Astrocyte of the spinal cord (primary cell): ENCODE measurements around the gene PLXDC2.

Experiments used
- DNase-seq: peaks from one replicate; pipeline ENCODE4 v3.0.0; 2011; ENCODE audit warnings: low read depth, low spot score
- H3K4me3 ChIP-seq: 2 replicates; pipeline ENCODE4 v1.5.1; 2011; ENCODE audit warnings: low read depth, mild to moderate bottlenecking, low read length, moderate library complexity
- in situ Hi-C: cut with HindIII; loops from 2 replicates; pipeline ENCODE4 v1.10.0; 2017; ENCODE audit warnings: low sequenced_read_pairs
- TF ChIP-seq, protein P1 (sequence below): IDR thresholded peaks from 2 replicates; pipeline ENCODE4 v1.5.1; 2012; ENCODE audit warnings: low read depth, mild to moderate bottlenecking, low read length, inconsistent platforms

Gene PLXDC2

GRCh38 chr10:19791032-19791431 lies 25.2 kb upstream of the PLXDC2 start:
- no peak for DNase-seq
- no peak overlapping the region for H3K4me3 ChIP-seq
- TF ChIP-seq, protein P1, sequence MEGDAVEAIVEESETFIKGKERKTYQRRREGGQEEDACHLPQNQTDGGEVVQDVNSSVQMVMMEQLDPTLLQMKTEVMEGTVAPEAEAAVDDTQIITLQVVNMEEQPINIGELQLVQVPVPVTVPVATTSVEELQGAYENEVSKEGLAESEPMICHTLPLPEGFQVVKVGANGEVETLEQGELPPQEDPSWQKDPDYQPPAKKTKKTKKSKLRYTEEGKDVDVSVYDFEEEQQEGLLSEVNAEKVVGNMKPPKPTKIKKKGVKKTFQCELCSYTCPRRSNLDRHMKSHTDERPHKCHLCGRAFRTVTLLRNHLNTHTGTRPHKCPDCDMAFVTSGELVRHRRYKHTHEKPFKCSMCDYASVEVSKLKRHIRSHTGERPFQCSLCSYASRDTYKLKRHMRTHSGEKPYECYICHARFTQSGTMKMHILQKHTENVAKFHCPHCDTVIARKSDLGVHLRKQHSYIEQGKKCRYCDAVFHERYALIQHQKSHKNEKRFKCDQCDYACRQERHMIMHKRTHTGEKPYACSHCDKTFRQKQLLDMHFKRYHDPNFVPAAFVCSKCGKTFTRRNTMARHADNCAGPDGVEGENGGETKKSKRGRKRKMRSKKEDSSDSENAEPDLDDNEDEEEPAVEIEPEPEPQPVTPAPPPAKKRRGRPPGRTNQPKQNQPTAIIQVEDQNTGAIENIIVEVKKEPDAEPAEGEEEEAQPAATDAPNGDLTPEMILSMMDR = no peak
- in situ Hi-C loops = no loop called here

DNA sequence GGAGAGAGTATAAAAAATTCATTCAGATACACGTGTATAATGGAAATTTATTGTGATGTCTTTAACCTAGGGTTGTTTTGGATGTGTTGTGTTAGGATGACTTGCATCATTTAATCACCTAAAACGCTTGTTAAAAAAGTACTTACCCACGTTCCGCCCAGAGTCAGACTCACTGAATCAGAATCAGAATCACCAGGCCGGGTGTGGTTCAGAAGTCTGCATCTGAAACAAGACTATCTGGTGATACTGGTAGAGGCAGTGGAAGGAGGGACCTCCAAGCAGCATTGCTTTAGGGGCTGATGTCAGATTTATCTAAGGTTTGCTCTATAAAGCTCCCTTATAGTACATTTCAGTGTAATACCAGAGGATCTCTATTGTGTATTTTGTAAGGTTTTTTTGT lies 20.5 kb upstream of the PLXDC2 start:
- TF ChIP-seq, protein P1 = no peak
- no peak for DNase-seq
- in situ Hi-C loops = no loop called here
- no peak overlapping the region for H3K4me3 ChIP-seq

GRCh38 chr10:19800161-19800560 lies 16.1 kb upstream of the PLXDC2 start:
- H3K4me3 ChIP-seq = no peak overlapping the region
- no peak for DNase-seq
- in situ Hi-C loops = no loop called here
- TF ChIP-seq, protein P1 = no peak

DNA sequence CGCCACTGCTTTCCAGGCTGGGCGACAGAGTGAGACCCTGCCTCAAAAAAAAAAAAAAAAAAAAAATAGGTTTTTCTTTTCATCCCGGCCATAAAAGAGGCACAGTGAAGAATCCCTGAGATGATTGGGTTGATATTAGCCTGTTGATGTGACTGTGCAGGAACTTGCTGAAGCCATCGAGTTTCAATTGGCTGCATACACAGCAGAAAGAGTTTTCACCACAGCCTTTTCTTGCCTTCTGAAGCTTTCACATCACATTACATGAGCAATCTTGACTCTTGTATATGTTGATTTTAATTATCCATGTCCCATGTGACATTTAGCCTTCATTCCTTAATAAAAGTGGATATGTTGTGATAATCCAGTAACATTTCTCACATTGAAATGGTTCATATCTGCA lies 14.9 kb upstream of the PLXDC2 start:
- in situ Hi-C loops = no loop called here
- DNase-seq = no peak
- TF ChIP-seq, protein P1 = no peak
- no peak overlapping the region for H3K4me3 ChIP-seq

DNA sequence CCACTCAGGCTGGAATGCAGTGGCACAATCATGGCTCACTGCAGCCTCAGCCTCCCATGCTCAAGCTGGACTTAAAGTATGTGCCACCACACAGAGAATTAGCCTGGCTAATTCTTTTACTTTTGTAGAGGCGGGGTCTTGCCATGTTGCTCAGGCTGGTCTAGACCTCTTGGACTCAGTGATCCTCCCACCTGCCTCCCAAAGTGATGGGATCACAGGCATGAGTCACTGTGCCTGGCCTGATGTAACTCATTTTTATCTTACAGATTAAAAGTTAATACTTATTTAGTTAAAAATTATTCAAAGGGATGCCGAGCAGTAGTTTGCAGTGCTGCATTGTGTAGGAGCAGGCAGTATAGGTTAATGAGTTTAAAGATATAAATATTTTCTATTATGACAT lies 12.6 kb upstream of the PLXDC2 start:
- H3K4me3 ChIP-seq = no peak overlapping the region
- TF ChIP-seq, protein P1 = no peak
- in situ Hi-C loops = no loop called here
- no peak for DNase-seq

DNA sequence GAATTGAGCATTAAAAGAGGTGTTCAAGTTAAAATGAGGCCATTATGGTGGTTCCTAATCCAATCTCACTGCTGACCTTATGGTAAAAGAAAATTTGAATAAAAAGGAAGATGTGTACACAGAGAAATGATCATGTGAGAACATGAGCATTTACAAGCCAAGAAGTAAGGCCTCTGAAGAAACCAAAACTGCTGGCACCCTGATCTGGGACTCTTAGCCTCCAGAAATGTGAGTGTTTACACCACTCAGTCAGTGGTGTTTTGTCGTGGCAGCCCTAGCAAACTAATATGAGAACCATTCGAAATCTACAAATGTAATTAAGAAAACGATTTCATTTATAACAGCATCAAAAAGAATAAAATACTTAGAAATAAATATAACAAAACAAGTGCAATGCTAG lies 6.8 kb upstream of the PLXDC2 start:
- TF ChIP-seq, protein P1 = no peak
- no peak for DNase-seq
- no peak overlapping the region for H3K4me3 ChIP-seq
- in situ Hi-C loops = no loop called here

- TF ChIP-seq, protein P1 = peak; percentile 75
- no peak overlapping the region for H3K4me3 ChIP-seq
- in situ Hi-C loops = no loop called here
- DNase-seq = peak; percentile 58
Measured at GRCh38 chr10:19811540-19811939, 4.7 kb upstream of the PLXDC2 start.
